ENCODE data around the gene ACBD4. TPM values are rescaled to one million over a fixed set of nuclear protein-coding genes. Genes with fewer than 3 reads are reported as not detected.

The ACBD4 gene
- total and polyA plus RNA-seq, 10 of the 15 experiments (the other 5 are each of a cell fraction or from before 2014, with no cell fraction given): 0.20 to 13.8 (median 6.9) TPM

DNA sequence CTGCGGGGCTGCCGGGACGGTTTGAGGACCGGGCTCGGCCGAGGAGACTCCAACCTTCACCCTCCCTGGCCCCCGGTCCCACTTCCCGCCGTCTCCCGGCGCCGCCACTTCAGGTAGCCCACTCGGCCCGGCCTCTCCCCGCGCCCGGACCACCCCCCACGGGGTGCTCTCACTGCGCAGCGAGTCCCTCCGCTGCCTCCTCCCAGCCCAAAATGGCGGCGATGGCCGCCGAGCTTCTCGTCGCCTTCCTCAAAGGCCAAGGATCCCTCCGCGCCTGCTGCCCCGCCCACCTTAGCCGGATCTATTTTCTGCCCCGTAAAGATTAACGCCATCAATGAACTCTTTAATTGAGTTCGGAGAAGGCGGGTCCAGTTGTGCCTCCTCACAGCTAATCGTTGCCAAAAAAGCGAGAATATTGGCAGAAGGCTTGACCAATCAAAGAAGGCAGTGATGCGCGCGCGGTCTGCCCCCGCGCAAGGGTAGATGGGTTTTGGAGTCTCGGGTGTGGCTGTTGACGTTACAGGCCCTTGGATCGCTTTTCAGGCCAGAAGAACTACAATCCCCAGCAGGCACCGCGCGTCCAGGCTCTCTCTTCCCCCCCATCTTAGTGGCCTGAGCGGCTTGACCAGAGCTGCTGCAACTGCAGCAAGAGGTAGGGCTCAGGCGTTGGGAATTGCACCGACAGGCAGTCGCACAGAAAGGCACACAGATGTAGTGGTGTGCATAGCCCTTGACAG is 26.0 kb downstream of the ACBD4 start, which contains the start of gene HEXIM2 (continued):
- no peak; the same call in 1 of the 2 replicates for TF ChIP-seq NFIC (IDR thresholded peaks at IDR 0.05; ENCODE audit: low read depth, low read length)
- TF ChIP-seq STAT3 (IDR thresholded peaks at IDR 0.05; ENCODE audit: low read depth, low read length): no peak
- TF ChIP-seq, protein P1, sequence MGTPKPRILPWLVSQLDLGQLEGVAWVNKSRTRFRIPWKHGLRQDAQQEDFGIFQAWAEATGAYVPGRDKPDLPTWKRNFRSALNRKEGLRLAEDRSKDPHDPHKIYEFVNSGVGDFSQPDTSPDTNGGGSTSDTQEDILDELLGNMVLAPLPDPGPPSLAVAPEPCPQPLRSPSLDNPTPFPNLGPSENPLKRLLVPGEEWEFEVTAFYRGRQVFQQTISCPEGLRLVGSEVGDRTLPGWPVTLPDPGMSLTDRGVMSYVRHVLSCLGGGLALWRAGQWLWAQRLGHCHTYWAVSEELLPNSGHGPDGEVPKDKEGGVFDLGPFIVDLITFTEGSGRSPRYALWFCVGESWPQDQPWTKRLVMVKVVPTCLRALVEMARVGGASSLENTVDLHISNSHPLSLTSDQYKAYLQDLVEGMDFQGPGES (IDR thresholded peaks at IDR 0.05): peak; percentile 87; the same call in 1 of the 2 replicates
- peak; percentile 66 for TF ChIP-seq HDAC6 (IDR thresholded peaks at IDR 0.05; ENCODE audit: unreplicated experiment)
- TF ChIP-seq NR2C2 (IDR thresholded peaks at IDR 0.05; ENCODE audit: borderline replicate concordance, control insufficient read depth, insufficient read length, low read depth): no peak
- TF ChIP-seq GABPA (IDR thresholded peaks at IDR 0.05; ENCODE audit: low read depth): peak; percentile 59; the same call in 1 of the 2 replicates
- TF ChIP-seq, protein P2, sequence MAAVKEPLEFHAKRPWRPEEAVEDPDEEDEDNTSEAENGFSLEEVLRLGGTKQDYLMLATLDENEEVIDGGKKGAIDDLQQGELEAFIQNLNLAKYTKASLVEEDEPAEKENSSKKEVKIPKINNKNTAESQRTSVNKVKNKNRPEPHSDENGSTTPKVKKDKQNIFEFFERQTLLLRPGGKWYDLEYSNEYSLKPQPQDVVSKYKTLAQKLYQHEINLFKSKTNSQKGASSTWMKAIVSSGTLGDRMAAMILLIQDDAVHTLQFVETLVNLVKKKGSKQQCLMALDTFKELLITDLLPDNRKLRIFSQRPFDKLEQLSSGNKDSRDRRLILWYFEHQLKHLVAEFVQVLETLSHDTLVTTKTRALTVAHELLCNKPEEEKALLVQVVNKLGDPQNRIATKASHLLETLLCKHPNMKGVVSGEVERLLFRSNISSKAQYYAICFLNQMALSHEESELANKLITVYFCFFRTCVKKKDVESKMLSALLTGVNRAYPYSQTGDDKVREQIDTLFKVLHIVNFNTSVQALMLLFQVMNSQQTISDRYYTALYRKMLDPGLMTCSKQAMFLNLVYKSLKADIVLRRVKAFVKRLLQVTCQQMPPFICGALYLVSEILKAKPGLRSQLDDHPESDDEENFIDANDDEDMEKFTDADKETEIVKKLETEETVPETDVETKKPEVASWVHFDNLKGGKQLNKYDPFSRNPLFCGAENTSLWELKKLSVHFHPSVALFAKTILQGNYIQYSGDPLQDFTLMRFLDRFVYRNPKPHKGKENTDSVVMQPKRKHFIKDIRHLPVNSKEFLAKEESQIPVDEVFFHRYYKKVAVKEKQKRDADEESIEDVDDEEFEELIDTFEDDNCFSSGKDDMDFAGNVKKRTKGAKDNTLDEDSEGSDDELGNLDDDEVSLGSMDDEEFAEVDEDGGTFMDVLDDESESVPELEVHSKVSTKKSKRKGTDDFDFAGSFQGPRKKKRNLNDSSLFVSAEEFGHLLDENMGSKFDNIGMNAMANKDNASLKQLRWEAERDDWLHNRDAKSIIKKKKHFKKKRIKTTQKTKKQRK (IDR thresholded peaks at IDR 0.05; ENCODE audit: low read depth, low read length): no peak
- TF ChIP-seq SREBF2 (IDR thresholded peaks at IDR 0.05; ENCODE audit: low read length): no peak
- TF ChIP-seq ZBED1 (IDR thresholded peaks at IDR 0.05; ENCODE audit: borderline replicate concordance): no peak
- TF ChIP-seq SPI1 (IDR thresholded peaks at IDR 0.05; ENCODE audit: borderline replicate concordance, insufficient read depth, low read depth, low read length): no peak
- TF ChIP-seq, protein P3, sequence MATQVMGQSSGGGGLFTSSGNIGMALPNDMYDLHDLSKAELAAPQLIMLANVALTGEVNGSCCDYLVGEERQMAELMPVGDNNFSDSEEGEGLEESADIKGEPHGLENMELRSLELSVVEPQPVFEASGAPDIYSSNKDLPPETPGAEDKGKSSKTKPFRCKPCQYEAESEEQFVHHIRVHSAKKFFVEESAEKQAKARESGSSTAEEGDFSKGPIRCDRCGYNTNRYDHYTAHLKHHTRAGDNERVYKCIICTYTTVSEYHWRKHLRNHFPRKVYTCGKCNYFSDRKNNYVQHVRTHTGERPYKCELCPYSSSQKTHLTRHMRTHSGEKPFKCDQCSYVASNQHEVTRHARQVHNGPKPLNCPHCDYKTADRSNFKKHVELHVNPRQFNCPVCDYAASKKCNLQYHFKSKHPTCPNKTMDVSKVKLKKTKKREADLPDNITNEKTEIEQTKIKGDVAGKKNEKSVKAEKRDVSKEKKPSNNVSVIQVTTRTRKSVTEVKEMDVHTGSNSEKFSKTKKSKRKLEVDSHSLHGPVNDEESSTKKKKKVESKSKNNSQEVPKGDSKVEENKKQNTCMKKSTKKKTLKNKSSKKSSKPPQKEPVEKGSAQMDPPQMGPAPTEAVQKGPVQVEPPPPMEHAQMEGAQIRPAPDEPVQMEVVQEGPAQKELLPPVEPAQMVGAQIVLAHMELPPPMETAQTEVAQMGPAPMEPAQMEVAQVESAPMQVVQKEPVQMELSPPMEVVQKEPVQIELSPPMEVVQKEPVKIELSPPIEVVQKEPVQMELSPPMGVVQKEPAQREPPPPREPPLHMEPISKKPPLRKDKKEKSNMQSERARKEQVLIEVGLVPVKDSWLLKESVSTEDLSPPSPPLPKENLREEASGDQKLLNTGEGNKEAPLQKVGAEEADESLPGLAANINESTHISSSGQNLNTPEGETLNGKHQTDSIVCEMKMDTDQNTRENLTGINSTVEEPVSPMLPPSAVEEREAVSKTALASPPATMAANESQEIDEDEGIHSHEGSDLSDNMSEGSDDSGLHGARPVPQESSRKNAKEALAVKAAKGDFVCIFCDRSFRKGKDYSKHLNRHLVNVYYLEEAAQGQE (IDR thresholded peaks at IDR 0.05; ENCODE audit: low read depth, low read length): peak; percentile 44
- peak; percentile 89; the same call in 2 of the 3 replicates for TF ChIP-seq POU2F2 (IDR thresholded peaks at IDR 0.05; ENCODE audit: borderline replicate concordance, low read depth, low read length)
- peak; percentile 94 for TF ChIP-seq SIX5 (IDR thresholded peaks at IDR 0.05; ENCODE audit: low read depth, low read length, severe bottlenecking)
- TF ChIP-seq ZNF217 (IDR thresholded peaks at IDR 0.05): no peak
- TF ChIP-seq NR2C1 (IDR thresholded peaks at IDR 0.05): peak; percentile 90
- peak; percentile 99 for TF ChIP-seq YY1 (IDR thresholded peaks at IDR 0.05; ENCODE audit: low read depth, low read length)
- TF ChIP-seq PAX5 (IDR thresholded peaks at IDR 0.05; ENCODE audit: borderline replicate concordance, low read depth, low read length): no peak; the same call in 1 of the 2 replicates
- TF ChIP-seq SMAD5 (IDR thresholded peaks at IDR 0.05; ENCODE audit: low read depth): peak; percentile 92
- TF ChIP-seq GATAD2B (conservative IDR thresholded peaks at IDR 0.05; ENCODE audit: low read depth): peak; percentile 82
- TF ChIP-seq ZNF384 (IDR thresholded peaks at IDR 0.05; ENCODE audit: borderline replicate concordance, low read depth, low read length): no peak
- TF ChIP-seq CBFB (IDR thresholded peaks at IDR 0.05; ENCODE audit: low read depth): no peak; the same call in 1 of the 2 replicates
- peak; percentile 88 for TF ChIP-seq ATF7 (IDR thresholded peaks at IDR 0.05; ENCODE audit: low read depth)
- TF ChIP-seq IRF4 (IDR thresholded peaks at IDR 0.05; ENCODE audit: low read depth, low read length): peak; percentile 63
- 0 out of 2 replicates have a peak, but pooled peaks have one; percentile 13 for TF ChIP-seq RFX5 (IDR thresholded peaks at IDR 0.05; ENCODE audit: low read depth, low read length)
- TF ChIP-seq CHD4 (IDR thresholded peaks at IDR 0.05): no peak

Measured in GM12878 (cell line).